ENCODE results near the gene UNC119B.
A peak's percentile ranks its signal among the peaks of the same experiment; 100 is the strongest.

Gene UNC119B

DNA sequence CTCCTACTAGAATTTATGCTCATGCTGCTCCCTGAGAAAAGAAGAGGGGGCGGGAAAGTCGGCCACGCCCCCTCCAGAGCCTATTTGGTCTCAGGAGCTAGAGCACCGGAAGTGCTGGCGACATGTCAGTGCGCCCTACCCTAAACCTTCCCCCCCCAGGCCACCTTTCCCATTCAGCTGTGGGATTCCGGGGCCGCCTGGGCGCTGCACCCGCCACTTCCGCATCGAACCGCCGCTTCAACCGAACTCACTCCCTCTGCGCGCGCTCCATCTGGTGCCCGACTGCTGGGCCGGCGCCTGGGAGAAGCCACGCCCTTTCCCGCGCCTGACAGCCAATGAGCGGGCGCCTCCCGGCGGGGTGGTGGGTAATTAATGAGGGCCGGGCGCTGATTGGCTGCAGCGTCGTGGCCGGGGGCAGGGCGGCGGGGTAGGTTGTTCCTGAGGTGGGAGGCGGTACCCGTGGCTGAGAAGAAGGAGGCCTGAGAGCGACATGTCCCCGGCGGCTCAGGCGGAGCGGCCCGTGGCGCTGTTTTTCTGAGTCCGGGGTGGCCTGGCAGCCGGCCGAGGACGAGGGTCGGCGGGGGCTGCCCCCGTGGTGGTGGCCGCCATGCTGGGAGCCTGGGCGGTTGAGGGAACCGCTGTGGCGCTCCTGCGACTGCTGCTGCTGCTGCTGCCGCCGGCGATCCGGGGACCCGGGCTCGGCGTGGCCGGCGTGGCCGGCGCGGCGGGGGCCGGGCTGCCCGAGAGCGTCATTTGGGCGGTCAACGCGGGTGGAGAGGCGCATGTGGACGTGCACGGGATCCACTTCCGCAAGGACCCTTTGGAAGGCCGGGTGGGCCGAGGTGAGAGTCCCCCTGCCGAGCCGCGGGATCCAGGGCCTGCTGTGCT, 23.3 kb upstream of the UNC119B start, which contains the start of gene MLEC:
TSS of gene MLEC (plus strand) at position 460 of the 888 bp plus-strand sequence. CDS start at position 608, 148 bp downstream.
- DNase-seq (ENCODE audit: low read depth, low spot score), result peak; percentile 79
- peak within 1 kb of the TSS; percentile 92 for H3K4me3 ChIP-seq (ENCODE audit: low read depth, low read length)
- ChIA-PET POLR2A (interaction anchor here (1.5 kb wide), 1 partner anchor 12 kb away, joined by 4 read pairs; no protein-coding TSS in a partner anchor), CTCF (interaction anchor here (1.5 to 2.0 kb wide), 4 partner anchors 37 to 104 kb away, joined by 4 to 9 read pairs (median 8); no protein-coding TSS in a partner anchor)
- TF ChIP-seq, protein P1, sequence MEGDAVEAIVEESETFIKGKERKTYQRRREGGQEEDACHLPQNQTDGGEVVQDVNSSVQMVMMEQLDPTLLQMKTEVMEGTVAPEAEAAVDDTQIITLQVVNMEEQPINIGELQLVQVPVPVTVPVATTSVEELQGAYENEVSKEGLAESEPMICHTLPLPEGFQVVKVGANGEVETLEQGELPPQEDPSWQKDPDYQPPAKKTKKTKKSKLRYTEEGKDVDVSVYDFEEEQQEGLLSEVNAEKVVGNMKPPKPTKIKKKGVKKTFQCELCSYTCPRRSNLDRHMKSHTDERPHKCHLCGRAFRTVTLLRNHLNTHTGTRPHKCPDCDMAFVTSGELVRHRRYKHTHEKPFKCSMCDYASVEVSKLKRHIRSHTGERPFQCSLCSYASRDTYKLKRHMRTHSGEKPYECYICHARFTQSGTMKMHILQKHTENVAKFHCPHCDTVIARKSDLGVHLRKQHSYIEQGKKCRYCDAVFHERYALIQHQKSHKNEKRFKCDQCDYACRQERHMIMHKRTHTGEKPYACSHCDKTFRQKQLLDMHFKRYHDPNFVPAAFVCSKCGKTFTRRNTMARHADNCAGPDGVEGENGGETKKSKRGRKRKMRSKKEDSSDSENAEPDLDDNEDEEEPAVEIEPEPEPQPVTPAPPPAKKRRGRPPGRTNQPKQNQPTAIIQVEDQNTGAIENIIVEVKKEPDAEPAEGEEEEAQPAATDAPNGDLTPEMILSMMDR (IDR thresholded peaks at IDR 0.05; ENCODE audit: insufficient read depth, low read length, missing control alignments), result peak; percentile 20

DNA sequence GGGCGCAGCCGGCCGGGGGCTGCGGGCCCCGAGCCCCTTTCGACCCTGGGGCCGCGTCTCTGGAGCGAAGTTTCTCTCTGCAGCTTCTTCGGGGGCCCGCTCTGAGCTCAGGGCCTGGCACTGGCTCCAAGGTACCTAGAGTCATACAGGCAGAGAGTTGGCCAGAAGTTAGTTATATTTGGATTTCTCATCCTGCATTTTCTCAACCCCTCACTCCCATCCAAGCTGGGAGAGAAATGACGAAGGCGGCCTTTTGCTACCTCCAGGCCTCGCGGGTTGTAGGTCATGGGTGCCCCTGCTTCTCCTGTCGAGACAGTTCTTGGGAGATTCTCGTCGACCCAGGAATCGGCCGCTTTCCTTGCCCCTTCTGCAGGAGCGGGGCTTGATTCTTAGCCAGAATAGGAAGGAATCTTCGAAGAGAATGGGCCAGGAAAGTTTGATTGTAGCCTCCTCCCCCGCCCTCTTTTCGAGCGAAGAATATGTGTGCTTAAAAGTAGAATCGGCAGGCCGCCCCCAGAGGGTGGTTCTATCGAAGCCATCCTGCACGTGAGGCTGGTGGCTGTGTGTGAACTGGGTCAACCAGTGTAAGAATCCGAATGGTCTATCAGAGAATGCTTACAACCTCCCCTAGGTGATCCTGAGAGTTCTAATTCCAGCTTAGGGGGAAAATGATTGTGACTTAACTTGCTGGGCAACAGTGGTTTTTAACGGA, 22.5 kb upstream of the UNC119B start:
- TF ChIP-seq, protein P1 (IDR thresholded peaks at IDR 0.05; ENCODE audit: insufficient read depth, low read length, missing control alignments), result no peak
- ChIA-PET POLR2A (interaction anchor here (1.0 to 1.5 kb wide), 2 partner anchors 11 to 38 kb away, joined by 4 read pairs; no protein-coding TSS in a partner anchor), CTCF (interaction anchor here (1.0 to 1.8 kb wide), 3 partner anchors 38 to 284 kb away, joined by 5 to 8 read pairs (median 7); no protein-coding TSS in a partner anchor)
- H3K4me3 ChIP-seq (ENCODE audit: low read depth, low read length), result peak overlapping the region; percentile 92
- no peak for DNase-seq (ENCODE audit: low read depth, low spot score)

DNA sequence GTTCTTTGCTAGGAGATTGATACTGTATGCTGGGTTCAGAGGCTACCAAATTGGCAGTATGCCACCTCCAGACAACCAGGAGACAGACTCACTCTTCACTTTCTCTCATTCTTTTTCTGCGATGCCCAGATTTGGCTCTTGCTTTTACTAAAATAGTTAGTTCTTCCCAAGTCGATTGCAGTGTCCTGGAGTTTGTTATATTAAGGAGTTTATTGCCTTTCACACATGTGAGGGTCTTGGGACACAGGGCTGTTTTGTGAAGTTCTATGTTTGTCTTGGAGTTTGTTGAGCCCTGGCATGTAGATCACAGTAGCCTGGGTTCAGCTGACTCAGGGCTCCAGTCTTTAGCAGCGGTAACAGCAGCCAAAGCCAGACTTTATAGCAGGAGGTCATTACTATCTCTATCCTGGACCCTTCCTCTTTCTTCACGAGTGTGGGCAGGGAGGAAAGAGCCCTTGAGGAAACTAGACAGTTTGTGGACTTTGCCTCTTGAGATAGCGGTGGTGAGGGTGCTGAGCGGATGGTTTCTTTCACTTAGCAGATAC, 21.7 kb upstream of the UNC119B start:
- POLR2A ChIA-PET, result interaction anchor here (1.0 to 1.5 kb wide), 2 partner anchors 10 to 39 kb away, joined by 4 read pairs; no protein-coding TSS in a partner anchor

DNA sequence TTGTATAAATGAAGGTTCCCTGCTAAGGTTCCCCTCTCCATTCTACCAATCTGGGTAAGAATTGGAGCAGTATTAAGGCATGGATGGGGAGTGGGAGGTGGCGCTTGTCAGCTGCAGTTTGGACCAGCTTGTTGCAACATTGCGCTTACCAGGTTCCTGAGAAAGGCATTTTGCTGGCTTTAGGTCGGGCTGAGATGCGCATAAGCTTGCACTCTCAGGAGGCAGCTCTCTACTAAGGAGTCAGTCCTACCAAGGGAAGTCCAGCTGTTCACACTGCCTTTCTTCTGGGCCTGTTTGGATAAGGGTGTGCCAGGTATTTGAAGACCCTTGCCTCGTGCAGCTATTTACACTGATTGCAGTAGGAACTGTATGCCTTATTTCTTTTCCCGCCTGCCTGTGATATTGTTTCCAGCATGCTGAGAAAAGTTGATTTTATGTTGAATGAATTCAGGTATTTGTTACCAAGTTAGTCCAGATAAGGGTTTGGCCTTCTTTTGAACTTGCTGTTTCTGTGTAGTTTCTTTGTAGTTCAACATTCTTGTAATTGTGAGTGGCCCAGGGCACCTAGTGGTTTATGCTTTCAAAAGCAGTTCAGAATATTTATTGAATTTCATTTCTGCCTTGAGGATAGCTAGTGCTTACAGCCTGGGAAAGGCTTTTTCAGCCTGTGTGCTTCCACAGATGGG, 20.7 kb upstream of the UNC119B start:
- ChIA-PET POLR2A (no interaction called here), CTCF (interaction anchor here (1.0 to 1.6 kb wide), 4 partner anchors 11 to 43 kb away, joined by 3 to 9 read pairs (median 5); no protein-coding TSS in a partner anchor)
- peak overlapping the region; percentile 92 for H3K4me3 ChIP-seq (ENCODE audit: low read depth, low read length)
- TF ChIP-seq, protein P1 (IDR thresholded peaks at IDR 0.05; ENCODE audit: insufficient read depth, low read length, missing control alignments), result no peak
- no peak for DNase-seq (ENCODE audit: low read depth, low spot score)

More for the DNA sequence above, 21.7 kb upstream of the UNC119B start:
- TF ChIP-seq, protein P1 (IDR thresholded peaks at IDR 0.05; ENCODE audit: insufficient read depth, low read length, missing control alignments), result no peak
- no peak for DNase-seq (ENCODE audit: low read depth, low spot score)
- H3K4me3 ChIP-seq (ENCODE audit: low read depth, low read length), result peak overlapping the region; percentile 92
- CTCF ChIA-PET, result interaction anchor here (1.0 to 1.8 kb wide), 5 partner anchors 24 to 284 kb away, joined by 4 to 9 read pairs (median 7); no protein-coding TSS in a partner anchor

DNA sequence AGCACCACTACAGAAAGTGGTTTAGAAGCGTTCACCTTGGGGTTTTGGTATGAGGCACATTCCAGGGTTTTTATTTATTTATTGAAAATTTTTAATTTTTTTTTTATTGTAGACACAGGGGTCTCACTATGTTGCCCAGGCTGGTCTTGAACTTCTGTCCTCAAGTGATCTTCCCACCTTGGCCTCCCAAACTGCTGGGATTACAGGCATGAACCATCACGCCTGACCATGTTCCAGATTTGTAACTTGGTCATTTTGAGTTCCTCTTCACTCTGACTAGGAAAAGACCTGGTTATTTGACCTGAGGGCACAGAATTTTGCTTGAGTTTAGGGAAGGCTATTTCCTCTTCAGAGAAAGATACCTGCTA, 20.2 kb upstream of the UNC119B start:
- no peak for DNase-seq (ENCODE audit: low read depth, low spot score)

More for the DNA sequence above, 20.2 kb upstream of the UNC119B start:
- POLR2A ChIA-PET, result no interaction called here
- CTCF ChIA-PET, result interaction anchor here (1.0 to 1.6 kb wide), 6 partner anchors 11 to 282 kb away, joined by 3 to 9 read pairs (median 4); no protein-coding TSS in a partner anchor
- TF ChIP-seq, protein P1 (IDR thresholded peaks at IDR 0.05; ENCODE audit: insufficient read depth, low read length, missing control alignments), result no peak
- H3K4me3 ChIP-seq (ENCODE audit: low read depth, low read length), result no peak overlapping the region
